SU-DHL-6 (cell line): ENCODE results near the gene DNMT3A.

Experiments used
- CTCF ChIP-seq: fragments of 200-600 bp; sonication (generic); IDR thresholded peaks from one replicate; pipeline ENCODE4 v1.5.1; 2017; ENCODE audit warnings: antibody characterized with exemption, mild to moderate bottlenecking, low read length, moderate library complexity; ENCODE audit not compliant: insufficient read depth, poor library complexity, severe bottlenecking
- EZH2phosphoT487 ChIP-seq: fragments of 200-600 bp; sonication (generic), shearing (Covaris generic); conservative IDR thresholded peaks from 2 replicates; pipeline ENCODE4 v1.6.1; 2018; ENCODE audit warnings: mild to moderate bottlenecking, antibody characterized with exemption, low read length, moderate library complexity, mixed read lengths

GRCh38 chr2:25241452-25241851 lies 100.3 kb downstream of the DNMT3A start:
- TF ChIP-seq CTCF (no peak), EZH2phosphoT487 (no peak)
